Stimulated activated CD8-positive, alpha-beta memory T cell treated with anti-CD3 and anti-CD28 coated beads, Interleukin-7, amount 100 ng/mL, for 24 hours (primary cell): Measurements from ENCODE around the gene MZB1.

Source experiments
- DNase-seq: peaks from one replicate; pipeline ENCODE4 v3.0.0-alpha.2; 2020; ENCODE audit warnings: low read depth

The MZB1 gene, protein sequence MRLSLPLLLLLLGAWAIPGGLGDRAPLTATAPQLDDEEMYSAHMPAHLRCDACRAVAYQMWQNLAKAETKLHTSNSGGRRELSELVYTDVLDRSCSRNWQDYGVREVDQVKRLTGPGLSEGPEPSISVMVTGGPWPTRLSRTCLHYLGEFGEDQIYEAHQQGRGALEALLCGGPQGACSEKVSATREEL

DNA sequence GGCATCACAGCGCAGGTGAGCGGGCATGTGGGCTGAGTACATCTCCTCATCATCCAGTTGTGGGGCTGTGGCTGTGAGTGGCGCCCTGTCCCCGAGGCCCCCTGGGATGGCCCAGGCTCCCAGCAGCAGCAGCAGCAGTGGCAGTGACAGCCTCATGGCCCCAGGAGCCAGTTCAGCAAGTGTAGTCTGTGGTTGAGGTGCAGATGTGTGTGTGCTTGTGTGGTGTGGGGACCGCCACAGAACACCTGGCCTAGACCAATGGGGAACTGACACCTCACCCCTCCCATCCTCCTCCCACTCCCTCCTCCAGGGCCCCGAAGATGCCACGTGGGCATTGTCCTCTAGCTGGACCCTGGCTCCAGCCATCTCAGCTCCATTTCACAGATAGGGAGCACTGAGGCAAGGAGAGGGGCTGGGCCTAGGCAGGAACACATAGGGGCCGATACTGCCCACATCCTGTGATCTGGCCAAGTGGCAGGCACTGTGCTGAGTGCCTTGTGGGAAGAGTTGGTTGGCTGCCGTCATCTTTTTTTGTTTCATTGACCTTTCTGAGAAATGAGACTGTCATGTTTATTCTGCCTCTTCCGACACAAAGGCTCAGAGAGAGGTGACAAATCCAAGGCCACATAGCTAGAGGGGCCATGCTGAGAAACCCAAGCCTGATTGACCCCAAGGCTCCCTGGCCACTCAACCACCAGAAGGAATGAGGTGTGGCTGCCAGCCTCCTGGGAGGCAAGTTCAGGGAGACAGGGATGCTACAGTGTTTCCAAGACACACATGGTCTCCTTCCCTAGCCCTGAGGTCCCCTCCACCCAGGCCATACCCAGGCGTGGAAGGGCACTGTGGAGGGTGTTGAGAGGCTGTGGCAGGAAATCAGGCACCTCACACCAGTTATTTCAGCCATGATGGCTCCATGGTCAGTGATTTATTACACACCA is at the start of gene MZB1:
Gene MZB1 (minus strand): TSS at position 213 of the 938 bp plus-strand sequence. CDS start 57 bp downstream, at position 156.
- DNase-seq = peak; percentile 31

DNA sequence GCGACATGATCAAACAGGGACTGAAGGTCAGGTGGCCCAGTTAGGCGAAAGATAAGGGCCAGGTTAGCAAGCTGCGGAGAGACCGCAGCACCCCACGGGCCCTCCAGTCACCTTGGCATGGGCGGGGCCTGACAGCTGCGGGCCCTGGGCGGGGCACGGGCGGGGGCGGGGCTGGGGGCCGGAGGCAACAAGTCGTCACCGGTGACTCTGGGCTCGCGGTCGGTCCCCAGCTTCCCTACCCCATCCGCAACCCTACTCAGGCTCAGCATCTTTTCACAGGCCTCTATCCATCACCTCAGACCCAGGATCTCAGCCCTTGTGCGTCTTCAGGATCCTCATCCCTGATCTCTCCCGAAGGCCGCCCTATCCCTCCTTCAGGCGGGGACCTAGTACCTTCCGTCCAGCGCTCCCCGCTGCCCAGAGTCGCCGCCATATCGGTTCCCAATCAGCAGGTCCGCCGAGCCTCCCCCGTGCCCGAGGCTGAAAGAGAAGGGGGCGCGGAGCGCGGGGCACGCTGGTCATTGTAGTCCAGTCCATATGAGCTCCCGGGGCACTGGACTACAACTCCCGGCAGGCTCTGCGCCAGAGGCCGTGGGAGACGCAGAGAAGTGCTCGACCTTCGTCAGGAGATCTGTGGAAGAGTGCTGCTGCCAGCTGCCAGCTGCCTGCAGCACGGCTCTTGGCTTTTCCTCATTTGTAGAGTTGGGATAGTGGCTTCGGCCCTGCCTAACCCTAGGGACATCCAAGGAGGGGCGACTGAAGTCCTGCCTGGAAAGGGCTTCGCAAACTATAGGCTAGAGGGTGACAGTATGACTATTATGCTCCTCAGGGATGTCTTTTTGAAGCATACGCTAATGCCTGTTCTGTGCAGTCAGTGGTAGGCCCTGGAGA is 49.5 kb upstream of the MZB1 start, which contains the start of gene DNAJC18:
Gene DNAJC18 (minus strand): TSS at position 513 of the 891 bp plus-strand sequence. CDS start 80 bp downstream, at position 433.
- DNase-seq = peak; percentile 82

DNA sequence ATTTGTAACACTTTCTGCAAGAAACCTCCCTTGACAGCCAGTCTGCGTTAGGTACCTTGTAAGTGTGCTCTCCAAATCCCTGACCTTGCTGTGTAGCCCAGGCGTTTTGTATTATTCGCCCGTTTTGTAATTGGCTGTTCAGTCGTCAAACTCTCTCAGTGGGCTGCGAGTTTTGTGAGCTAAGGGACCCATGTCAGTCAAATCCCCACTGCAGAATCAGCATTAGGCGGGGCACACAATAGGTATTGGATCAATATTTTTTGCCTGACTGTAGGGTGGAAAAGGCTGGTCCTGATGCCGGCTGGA is 48.9 kb upstream of the MZB1 start:
- no peak for DNase-seq

DNA sequence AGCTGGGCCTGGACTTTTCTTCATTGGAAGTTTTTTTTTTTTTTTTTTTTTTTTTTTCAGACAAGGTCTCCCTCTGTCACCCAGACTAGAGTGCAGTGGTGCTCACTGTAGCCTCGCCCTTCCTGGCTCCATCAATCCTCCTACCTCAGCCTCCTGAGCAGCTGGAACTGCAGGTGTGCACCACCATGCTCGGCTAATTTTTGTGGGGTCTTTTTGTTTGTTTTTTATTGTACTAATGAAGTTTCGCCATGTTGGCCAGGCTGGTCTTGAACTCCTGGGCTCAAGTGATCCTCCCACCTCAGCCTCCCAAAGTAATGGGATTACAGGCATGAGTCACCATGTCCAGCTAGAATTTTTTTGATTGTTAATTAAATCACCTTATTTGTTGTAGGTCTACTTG is 46.0 kb upstream of the MZB1 start:
- no peak for DNase-seq

DNA sequence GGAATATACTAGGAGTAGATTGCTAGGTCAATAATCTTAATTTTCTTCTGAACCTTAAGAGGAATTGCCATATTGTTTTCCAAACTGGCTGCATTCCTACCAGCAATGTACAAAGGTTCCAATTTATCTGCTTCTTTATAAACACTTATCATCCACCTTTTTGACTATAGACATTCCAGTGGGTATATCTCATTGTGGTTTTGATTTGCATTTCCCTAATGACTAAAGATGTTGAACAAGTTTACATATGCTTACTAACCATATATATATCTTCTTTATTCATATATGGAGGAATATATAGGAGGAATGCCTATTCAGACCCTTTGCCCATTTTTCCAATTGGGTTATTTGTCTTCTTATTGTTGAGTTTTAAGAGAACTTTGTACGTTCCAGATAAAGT is 42.0 kb upstream of the MZB1 start:
- DNase-seq = no peak

DNA sequence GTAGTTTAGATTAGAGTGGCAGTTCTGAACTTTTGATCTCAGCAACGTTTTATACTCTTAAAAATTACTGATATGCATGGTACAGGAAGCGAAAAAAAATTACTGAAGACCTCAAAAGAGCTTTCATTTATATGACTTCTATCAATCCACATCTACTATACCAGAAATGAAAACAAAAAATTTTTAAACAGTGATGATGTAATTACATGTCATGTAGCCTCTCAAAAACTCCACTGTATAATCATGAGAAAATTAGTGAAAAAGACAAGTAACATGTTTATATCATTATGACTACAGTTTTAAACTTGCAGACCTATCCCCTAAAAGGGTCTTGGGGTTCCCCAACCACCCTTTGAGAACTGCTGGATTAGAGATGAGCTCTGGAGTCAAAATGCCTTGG is 40.3 kb upstream of the MZB1 start:
- no peak for DNase-seq

DNA sequence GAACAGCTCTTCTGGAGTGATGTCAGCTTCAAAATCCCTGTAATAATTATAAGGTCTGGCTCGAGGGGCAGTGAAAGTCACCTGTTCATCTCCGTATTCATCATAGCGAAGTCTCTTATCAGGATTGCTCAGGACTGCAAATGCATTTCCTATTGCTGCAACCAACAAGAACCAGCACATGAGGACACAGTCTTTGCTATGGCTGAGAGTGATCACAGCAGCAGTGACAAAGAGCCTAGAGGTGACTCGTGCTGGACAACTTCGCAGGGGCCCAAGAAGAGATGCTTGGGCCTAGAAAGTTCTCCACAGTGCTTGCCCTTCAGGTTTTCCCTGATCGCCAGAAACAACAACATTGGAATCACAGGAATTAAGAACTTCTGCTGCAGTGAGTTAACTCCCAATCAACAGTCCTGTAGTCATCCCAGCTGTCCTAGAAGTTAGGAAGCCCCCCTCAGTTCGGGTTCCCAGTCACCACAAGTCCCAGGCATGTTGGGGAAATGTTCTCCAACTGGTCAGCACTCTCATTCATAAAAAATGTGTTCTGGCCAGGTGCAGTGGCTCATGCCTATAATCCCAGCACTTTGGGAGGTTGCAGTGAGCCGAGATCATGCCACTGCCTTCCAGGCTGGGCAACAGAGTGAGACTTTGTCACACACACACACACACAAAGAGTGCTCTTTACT is 36.6 kb upstream of the MZB1 start:
- no peak for DNase-seq

DNA sequence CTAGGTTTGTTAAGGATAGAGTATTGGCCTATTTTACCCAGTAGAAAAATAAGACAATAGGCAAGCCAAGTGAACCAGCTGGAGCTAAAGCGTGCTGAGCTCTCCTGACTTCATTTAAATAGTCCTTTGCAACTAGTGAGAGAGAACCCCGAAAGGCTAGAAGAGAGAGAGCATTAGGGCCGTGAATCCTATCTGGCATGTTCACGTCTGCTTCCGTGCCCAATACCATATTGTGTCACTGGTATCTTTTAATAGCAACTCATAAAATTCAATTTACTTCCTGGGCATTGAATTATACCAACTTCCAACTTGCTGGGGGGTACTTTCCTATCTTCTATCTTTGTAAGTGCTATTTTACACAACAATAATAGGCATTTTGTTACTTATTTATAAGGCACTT is 35.8 kb upstream of the MZB1 start:
- no peak for DNase-seq

DNA sequence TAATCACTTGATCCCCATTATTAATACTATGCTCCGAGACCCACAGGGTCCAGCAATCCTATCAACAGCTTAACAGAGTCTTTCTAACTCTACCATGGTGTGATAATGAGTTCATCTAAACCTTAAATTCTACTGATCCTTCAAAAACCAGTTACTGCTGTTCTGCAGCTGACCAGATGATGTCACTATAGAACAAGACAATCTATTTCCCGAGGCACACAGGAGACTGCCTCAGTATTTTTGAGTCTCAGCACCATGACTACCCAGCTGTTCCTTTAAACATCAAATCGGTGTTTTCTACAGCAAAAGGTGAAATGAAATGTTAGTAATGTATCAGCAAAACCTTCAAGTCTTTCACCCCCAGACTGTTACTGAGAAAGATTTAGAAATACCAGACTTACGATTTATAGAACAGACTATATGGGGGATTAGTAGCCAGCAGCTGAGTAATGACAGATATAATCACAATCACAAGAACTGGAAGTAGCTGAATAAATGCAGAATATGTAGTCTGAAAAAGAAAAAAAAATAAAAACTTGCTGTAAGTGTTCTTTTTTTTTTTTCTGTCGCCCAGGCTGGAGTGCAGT is 32.7 kb upstream of the MZB1 start:
- DNase-seq = no peak

DNA sequence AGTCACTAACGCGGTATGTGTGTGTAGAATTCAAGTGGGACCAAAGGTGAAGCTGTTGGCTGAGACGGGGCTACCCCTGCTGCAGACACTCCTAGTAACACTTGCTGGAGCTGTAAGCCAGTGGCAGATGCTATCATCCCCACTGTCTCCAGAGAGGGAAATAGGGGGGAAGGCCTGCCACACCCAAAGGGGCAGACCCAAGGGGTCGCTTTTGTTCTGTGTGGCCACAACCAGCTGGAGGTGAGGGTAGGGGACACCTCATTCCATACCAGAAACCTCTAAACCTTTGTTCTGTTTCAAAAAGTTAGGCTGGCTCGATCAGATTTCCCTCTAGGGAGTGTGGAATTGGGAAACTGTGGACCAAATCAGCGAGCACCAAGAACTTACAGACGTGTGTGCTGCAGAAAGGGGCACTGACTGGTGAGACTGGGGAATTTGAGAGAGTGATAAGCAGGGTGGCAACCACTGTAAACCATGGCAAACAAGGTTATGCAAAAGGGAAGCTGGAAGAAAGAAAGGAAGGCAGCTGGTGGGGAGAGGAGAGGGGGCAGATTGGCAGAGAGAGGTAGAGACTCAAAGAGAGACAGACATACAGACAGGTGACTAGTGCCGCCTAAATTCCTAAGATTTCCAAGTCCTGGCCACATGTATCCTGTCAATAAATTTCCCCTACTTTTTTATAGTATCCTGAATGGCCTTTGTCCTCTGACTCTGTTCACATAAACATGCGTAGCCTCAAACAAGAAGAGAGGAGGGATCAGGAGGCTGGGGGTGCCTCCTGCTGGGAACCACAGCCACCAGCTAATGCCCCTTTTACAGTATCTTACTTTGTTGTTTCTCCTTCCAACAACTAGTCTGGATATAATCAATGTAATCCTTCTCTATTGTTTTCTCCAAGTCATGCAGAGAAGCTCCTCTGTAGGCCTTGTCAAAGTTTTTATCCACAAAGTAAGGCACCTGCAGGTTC is 29.8 kb upstream of the MZB1 start:
- no peak for DNase-seq

DNA sequence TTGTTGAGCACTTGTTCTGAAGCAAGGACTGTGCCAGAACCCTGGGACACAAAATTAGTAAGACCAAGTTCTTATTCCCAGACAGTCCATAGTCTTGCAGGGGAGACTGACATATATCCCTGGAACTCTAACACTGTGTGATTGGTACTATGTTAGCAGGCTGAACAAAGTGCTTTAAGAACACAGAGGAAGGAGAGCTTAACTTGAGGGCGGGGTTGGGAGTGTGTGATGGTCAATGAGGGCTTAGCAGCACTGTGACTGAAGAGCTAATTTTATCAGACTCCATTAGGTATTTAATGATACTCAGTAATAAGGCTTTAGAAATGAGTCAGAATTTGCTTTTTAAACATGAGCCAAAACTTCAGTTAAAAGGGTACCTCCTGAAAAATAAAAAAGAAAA is 29.1 kb upstream of the MZB1 start:
- no peak for DNase-seq

DNA sequence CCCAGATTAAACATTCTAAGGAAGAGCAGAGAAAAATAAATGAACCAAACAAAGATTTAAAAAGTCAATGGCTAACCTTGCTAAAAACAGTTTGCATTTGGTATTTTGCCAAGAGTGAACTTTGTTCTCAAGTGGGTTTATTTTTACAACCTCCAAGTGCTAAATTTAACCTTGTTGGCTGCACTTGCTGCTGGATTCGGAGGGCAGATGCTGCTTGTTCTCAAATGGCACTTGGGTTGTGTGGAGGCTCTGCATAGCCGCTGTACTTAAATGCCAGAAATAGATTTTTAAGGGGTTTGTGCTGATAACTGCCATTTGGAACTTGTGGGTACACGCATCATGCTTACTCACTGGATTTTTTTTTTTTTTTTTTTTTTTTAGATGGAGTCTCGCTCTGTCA is 27.5 kb upstream of the MZB1 start:
- no peak for DNase-seq

DNA sequence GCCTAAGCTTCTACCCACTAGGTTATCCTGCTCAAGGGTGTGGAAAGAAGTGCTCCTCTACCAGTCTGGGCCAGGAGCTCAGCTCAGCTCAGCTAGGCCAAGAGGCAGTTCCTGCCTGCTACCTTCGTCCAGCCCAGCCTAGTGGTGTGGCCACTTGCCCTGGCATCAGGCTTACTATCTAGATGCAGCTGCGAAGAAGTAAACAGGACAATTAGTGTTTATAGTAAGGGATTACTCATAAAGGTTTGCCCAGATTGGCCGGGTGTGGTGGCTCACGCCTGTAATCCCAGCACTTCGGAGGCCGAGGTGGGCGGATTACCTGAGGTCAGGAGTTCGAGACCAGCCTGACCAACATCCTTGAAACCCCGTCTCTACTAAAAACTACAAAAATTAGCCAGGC is 26.9 kb upstream of the MZB1 start:
- no peak for DNase-seq

DNA sequence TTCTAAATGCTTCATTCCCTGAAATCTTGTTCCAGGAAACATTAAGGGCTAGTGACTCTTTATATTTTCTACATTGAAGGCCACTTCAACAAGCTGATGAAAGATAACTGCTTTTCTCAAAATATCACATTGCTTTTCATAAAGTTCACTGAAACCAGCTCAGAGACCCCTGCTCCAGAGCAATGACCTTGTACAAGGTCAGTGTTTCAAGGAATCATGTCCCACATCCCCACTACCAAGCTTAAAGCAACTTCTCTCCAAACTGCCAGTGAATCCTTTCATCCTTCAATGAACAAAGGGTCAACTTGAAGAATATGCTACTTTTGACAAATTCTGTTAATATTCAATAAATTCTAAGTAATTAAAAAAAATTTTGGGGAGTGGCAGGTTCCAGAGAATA is 26.2 kb upstream of the MZB1 start:
- no peak for DNase-seq

DNA sequence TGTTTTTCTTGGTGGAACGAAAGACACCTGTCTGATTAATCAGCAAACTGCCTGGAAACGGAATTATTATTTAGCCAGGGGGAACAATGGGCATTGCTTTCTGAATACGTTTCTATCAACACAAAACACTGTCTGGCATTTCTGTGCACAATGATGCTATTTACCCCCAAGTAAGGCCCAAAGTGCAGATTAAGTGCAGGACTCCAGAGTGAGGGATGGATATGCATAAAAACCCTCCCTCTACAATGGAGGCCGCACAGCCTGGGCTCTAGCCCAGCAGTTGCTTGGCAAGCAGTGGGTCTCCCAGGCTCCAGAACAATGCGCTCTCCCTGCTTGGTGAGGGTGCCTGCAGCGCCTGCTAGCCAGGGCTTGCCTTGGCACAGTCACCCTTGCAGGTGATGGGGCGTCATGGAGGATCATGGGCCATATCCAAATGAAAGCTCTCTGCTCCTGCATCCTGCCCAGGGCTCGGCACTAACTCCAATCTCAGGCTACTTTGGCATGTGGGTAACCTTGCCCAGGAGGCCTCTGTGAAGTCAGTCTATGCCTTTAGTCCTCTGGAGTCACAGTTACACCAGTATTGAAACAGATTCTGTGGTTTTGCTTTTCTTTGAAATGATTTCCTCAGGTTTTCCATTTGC is 25.6 kb upstream of the MZB1 start:
- DNase-seq = no peak

DNA sequence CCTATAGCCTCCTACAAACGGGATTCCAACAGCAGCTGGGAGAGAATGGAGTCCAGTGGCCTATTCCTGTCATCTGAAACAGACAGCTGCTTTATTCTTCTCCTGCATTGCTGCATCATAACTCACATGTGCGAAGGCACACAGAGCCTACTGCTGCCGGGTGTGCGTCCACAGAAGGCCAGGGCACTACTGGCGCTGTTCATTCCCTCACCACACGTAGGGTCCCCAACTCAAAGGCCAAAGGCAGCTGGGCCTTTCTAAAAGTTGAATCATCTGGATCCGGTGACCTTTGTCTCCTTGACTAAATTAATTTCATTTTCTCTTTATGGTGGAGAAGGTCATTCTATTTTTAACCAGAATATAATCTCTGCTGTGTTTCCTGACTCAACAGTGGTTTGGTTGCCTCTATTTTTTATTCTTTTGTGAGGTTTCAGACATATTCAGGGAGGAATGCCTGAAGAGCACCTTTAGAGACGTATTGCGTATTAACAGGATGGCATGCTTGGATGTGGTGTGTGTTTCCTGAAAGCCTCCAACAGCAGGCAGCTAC is 24.9 kb upstream of the MZB1 start:
- DNase-seq = no peak

DNA sequence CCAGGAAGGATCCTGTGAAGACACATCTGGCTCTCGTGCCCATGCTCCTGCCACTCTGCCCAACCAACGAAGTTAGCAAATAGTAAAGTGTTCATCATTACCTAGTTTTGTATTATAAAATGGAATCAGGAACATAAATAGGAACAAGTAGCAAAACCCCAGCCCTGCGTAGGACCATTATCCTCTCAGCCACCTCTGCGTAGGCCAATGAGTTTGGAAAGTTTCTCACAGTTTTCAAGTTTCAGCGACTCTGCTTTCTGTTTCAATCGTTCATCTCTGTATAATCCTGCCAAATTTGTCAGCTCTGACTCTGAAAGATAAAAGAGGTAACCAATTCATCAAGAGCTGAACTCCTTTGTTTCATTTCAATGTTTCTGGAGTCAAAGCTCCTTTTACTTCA is 24.2 kb upstream of the MZB1 start:
- DNase-seq = no peak

DNA sequence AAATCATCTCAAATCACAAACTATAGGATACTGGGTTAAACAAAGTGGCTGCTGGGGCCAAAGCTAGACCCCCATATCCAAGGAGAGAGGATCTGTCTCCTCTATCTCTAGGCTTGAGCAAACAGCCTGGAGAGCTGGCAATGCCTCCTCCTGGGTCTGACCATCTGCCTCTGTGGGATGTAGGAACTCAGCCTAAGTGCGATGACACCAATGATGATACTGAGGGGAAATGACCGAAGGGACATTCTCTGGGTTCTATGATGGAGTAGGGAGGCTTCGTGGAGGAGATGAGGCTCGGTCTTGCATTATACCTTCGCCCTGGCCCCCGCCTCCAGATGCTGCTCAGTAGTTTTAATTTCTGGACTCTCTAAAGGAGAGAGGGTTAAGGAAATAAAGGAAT is 23.4 kb upstream of the MZB1 start:
- no peak for DNase-seq

DNA sequence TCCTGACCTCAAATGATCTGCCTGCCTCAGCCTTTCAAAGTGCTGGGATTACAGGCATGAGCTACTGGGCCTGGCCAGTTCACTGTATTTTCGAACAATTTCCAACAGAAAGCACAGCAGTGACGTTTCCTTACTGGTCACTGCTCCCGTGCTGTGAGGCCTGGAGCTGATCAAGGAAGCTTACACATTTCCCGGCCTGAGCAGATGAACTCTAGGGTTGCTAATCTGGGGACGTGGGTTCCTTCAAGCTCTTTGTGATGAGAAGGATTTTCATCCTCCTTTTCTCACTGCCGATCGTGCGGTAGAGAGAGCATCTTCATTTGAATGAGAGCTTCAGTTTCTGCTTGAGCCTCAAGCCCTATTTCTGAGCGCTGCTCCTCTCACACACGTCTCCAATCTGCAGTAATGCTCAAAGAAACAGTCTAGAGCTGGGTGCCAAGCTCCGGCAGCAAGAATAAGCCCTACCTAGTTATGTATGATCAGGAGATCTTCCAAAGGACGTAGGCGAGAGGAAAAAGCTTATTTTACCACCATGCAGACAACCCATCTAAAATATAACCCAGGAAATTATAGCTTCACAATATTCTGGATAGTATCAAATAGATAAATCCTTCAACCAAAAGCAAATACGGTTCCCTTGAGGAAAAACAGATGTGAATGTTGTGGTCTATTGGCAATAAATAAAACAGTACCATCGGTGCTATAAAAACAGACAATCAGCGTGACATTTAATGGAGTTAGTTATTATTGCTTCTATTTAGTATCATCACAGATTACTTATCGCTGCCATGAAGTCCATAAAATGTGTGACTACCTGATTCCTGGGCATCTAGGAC is 21.5 kb upstream of the MZB1 start:
- DNase-seq = no peak
